Astrocyte (in vitro differentiated cells and primary cell): ENCODE results near the gene JAK3. TPM values are rescaled to one million over a fixed set of nuclear protein-coding genes. Genes with fewer than 3 reads are reported as not detected.

Experiments
- DNase-seq: peaks from one replicate; pipeline ENCODE4 v3.0.0-alpha.2; 2010; ENCODE audit warnings: low read depth
- FAIRE-seq: peaks from 2 replicates; lab custom pipeline; 2011; peaks lifted over from hg19 to GRCh38; lab: Jason Lieb, UNC
- H2AFZ ChIP-seq: 2 replicates; pipeline ENCODE4 v1.6.0; 2012; ENCODE audit warnings: low read depth, low read length, inconsistent platforms
- H3K27ac ChIP-seq: 2 replicates; pipeline ENCODE4 v1.5.1; 2011; ENCODE audit warnings: low read depth, low read length, inconsistent platforms
- H3K27me3 ChIP-seq: 2 replicates; pipeline ENCODE4 v1.6.0; 2011; ENCODE audit warnings: low read length, inconsistent platforms; ENCODE audit not compliant: insufficient read depth
- H3K36me3 ChIP-seq: 2 replicates; pipeline ENCODE4 v1.5.1; 2011; ENCODE audit warnings: low read length, inconsistent platforms; ENCODE audit not compliant: insufficient read depth
- H3K4me1 ChIP-seq: 2 replicates; pipeline ENCODE4 v1.5.1; 2011; ENCODE audit warnings: low read length, inconsistent platforms; ENCODE audit not compliant: insufficient read depth
- H3K4me2 ChIP-seq: 2 replicates; pipeline ENCODE4 v1.6.0; 2012; ENCODE audit warnings: low read length, inconsistent platforms
- H3K4me3 ChIP-seq: 2 replicates; pipeline ENCODE4 v1.5.1; 2011; ENCODE audit warnings: low read depth, mild to moderate bottlenecking, low read length, inconsistent platforms; ENCODE audit not compliant: insufficient read depth
- H3K79me2 ChIP-seq: 2 replicates; pipeline ENCODE4 v1.6.0; 2012; ENCODE audit warnings: mild to moderate bottlenecking, low read length, inconsistent platforms; ENCODE audit not compliant: insufficient read depth
- H3K9ac ChIP-seq: 2 replicates; pipeline ENCODE4 v1.6.0; 2012; ENCODE audit warnings: mild to moderate bottlenecking, low read length, inconsistent platforms
- H3K9me3 ChIP-seq: 2 replicates; pipeline ENCODE4 v1.5.1; 2012; ENCODE audit warnings: low read depth, mild to moderate bottlenecking, low read length, inconsistent platforms; ENCODE audit not compliant: insufficient read depth
- H4K20me1 ChIP-seq: 2 replicates; pipeline ENCODE4 v1.6.0; 2012; ENCODE audit warnings: low read length, inconsistent platforms; ENCODE audit not compliant: insufficient read depth
- H3K27ac Mint-ChIP-seq: one replicate; pipeline ENCODE4 v1.8.0; 2021; ENCODE audit warnings: mild to moderate bottlenecking, mixed read lengths; ENCODE audit not compliant: unreplicated experiment
- H3K27me3 Mint-ChIP-seq: one replicate; pipeline ENCODE4 v1.8.0; 2021; ENCODE audit warnings: low read depth, mixed read lengths; ENCODE audit not compliant: unreplicated experiment
- H3K36me3 Mint-ChIP-seq: one replicate; pipeline ENCODE4 v1.8.0; 2021; ENCODE audit warnings: low read depth, mixed read lengths; ENCODE audit not compliant: unreplicated experiment
- H3K4me1 Mint-ChIP-seq: one replicate; pipeline ENCODE4 v1.8.0; 2021; ENCODE audit warnings: low read depth, mixed read lengths; ENCODE audit not compliant: unreplicated experiment
- H3K4me3 Mint-ChIP-seq: one replicate; pipeline ENCODE4 v1.8.0; 2021; ENCODE audit warnings: mild to moderate bottlenecking, moderate library complexity, mixed read lengths; ENCODE audit not compliant: unreplicated experiment
- H3K9me3 Mint-ChIP-seq: one replicate; pipeline ENCODE4 v1.8.0; 2021; ENCODE audit warnings: mild to moderate bottlenecking, mixed read lengths; ENCODE audit not compliant: unreplicated experiment
- EZH2 ChIP-seq: IDR thresholded peaks from 2 replicates; pipeline ENCODE4 v1.6.1; 2012; ENCODE audit warnings: mild to moderate bottlenecking, low read length, inconsistent platforms; ENCODE audit not compliant: insufficient read depth
- total RNA-seq: library from RNA; stranded (reverse); gene quantifications from 2 replicates; pipeline ENCODE4 v1.2.1, GENCODE V29; 2021
- TF ChIP-seq, protein P1 (sequence below): IDR thresholded peaks from 2 replicates; pipeline ENCODE4 v1.5.1; 2011; ENCODE audit warnings: low read depth, mild to moderate bottlenecking, inconsistent platforms, low read length, moderate library complexity; ENCODE audit not compliant: insufficient read depth

Gene JAK3
- total RNA-seq, 1 donor from 2014 or later = 1.00 TPM

- TF ChIP-seq, protein P1, sequence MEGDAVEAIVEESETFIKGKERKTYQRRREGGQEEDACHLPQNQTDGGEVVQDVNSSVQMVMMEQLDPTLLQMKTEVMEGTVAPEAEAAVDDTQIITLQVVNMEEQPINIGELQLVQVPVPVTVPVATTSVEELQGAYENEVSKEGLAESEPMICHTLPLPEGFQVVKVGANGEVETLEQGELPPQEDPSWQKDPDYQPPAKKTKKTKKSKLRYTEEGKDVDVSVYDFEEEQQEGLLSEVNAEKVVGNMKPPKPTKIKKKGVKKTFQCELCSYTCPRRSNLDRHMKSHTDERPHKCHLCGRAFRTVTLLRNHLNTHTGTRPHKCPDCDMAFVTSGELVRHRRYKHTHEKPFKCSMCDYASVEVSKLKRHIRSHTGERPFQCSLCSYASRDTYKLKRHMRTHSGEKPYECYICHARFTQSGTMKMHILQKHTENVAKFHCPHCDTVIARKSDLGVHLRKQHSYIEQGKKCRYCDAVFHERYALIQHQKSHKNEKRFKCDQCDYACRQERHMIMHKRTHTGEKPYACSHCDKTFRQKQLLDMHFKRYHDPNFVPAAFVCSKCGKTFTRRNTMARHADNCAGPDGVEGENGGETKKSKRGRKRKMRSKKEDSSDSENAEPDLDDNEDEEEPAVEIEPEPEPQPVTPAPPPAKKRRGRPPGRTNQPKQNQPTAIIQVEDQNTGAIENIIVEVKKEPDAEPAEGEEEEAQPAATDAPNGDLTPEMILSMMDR = no peak
- no peak for TF ChIP-seq EZH2
- Mint-ChIP-seq H3K4me1 (no peaks in the 10 kb centered on the region), H3K36me3 (no peaks in the 10 kb centered on the region), H3K4me3 (no peak overlapping the region), H3K9me3 (peaks cover 2% of the 10 kb centered on the region), H3K27ac (no peak overlapping the region), H3K27me3 (peaks cover 23% of the 10 kb centered on the region)
- FAIRE-seq (no peak), DNase-seq (no peak)
- no peaks in the 10 kb centered on the region for H4K20me1 ChIP-seq
- no peak overlapping the region for H3K27ac ChIP-seq
- no peaks in the 10 kb centered on the region for H3K4me1 ChIP-seq
- no peaks in the 10 kb centered on the region for H3K9me3 ChIP-seq
- H3K4me3 ChIP-seq = no peak overlapping the region
- no peaks in the 10 kb centered on the region for H3K79me2 ChIP-seq
- peaks cover 21% of the 10 kb centered on the region for H3K27me3 ChIP-seq
- no peak overlapping the region for H3K9ac ChIP-seq
- H3K36me3 ChIP-seq = no peaks in the 10 kb centered on the region
- H3K4me2 ChIP-seq = no peak overlapping the region
- H2AFZ ChIP-seq = no peak overlapping the region
Measured at GRCh38 chr19:17790059-17790780, 57.6 kb downstream of the JAK3 start.

- H3K27me3 ChIP-seq = peaks cover 6% of the 10 kb centered on the region
- peaks cover 2% of the 10 kb centered on the region for H3K9me3 Mint-ChIP-seq
- H3K36me3 Mint-ChIP-seq = no peaks in the 10 kb centered on the region
- H3K4me2 ChIP-seq = no peak overlapping the region
- FAIRE-seq (no peak), DNase-seq (no peak)
- H3K4me3 Mint-ChIP-seq = no peak overlapping the region
- no peaks in the 10 kb centered on the region for H3K9me3 ChIP-seq
- H4K20me1 ChIP-seq = no peaks in the 10 kb centered on the region
- no peak overlapping the region for H3K27ac Mint-ChIP-seq
- no peak overlapping the region for H3K4me3 ChIP-seq
- H3K27ac ChIP-seq = no peak overlapping the region
- H3K36me3 ChIP-seq = no peaks in the 10 kb centered on the region
- no peaks in the 10 kb centered on the region for H3K79me2 ChIP-seq
- no peaks in the 10 kb centered on the region for H3K4me1 Mint-ChIP-seq
- no peak overlapping the region for H3K9ac ChIP-seq
- H2AFZ ChIP-seq = no peak overlapping the region
- TF ChIP-seq, protein P1 = no peak
- TF ChIP-seq EZH2 = no peak
- no peaks in the 10 kb centered on the region for H3K4me1 ChIP-seq
- H3K27me3 Mint-ChIP-seq = peaks cover 8% of the 10 kb centered on the region
Measured at GRCh38 chr19:17788632-17789031, 59.1 kb downstream of the JAK3 start.

DNA sequence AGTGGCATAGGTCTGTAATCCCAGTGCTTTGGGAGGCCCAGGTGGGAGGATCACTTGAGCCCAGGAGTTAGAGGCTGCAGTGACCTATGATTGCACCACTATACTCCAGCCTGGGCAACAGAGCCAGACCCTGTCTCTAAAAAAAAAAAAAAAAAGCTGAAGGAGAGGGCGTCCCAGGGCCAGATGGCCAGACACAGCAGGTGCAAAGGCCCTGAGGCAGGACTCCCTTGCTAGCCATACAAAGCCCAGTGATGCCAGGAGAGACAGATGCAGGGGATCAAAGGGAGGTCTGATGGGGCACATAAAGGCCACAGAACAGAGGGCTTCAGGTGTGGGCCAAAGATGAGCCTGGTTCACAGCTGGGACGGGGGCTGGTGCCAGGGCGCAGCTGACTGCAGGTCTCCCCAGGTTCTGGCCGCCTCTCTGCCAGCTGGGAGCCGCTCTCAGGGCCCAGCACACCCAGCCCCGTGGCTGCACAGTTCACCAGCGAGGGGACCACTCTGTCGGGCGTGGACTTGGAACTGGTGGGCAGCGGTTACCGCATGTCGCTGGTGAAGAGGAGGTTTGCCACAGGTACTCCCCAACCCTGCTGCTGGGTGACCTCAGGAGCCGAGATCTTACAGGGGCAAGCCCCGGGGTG is 60.4 kb downstream of the JAK3 start:
- Histone ChIP-seq H3K27ac (no peak overlapping the region), H4K20me1 (no peaks in the 10 kb centered on the region), H3K27me3 (peaks cover 5% of the 10 kb centered on the region), H2AFZ (no peak overlapping the region), H3K36me3 (no peaks in the 10 kb centered on the region), H3K4me3 (no peak overlapping the region), H3K9ac (no peak overlapping the region), H3K79me2 (no peaks in the 10 kb centered on the region), H3K4me2 (no peak overlapping the region), H3K4me1 (no peaks in the 10 kb centered on the region), H3K9me3 (no peaks in the 10 kb centered on the region)
- Mint-ChIP-seq H3K4me1 (no peaks in the 10 kb centered on the region), H3K36me3 (no peaks in the 10 kb centered on the region), H3K9me3 (peaks cover 5% of the 10 kb centered on the region), H3K27ac (no peak overlapping the region), H3K4me3 (no peak overlapping the region), H3K27me3 (peaks cover 5% of the 10 kb centered on the region)
- TF ChIP-seq, protein P1 = no peak
- no peak for TF ChIP-seq EZH2
- FAIRE-seq (no peak), DNase-seq (no peak)
